MCF 10A (cell line): ENCODE results near the gene CLCNKA. TPM values are rescaled to one million over a fixed set of nuclear protein-coding genes. Genes with fewer than 3 reads are reported as not detected.
"Not testable (repeated sequence)": the region's sequence is repeated elsewhere in the genome, so short reads cannot be mapped to it uniquely, and the experiment has no call there.

Source experiments
- BruUV-seq: library from RNA; stranded (reverse); fragments of 400-500 nt; replicated peaks from 2 replicates; lab custom pipeline; 2021; lab: Mats Ljungman, UMichigan
- CTCF ChIA-PET: fragments of 300-600 bp; sonication (Branson Sonifier 250); formaldehyde crosslinking; extraction: SDS; loops from one replicate; lab custom pipeline; 2021; ENCODE audit warnings: antibody characterized with exemption, inconsistent platforms; lab: Yijun Ruan, JAX
- POLR2A ChIA-PET: fragments of 300-600, 350-650 bp; sonication (Branson Sonifier 250); formaldehyde crosslinking; extraction: SDS; loops from one replicate; lab custom pipeline; 2020; ENCODE audit warnings: antibody characterized with exemption, inconsistent platforms; lab: Yijun Ruan, JAX
- DNase-seq: peaks from one replicate; pipeline ENCODE4 v3.0.0-alpha.2; 2018; ENCODE audit not compliant: unreplicated experiment
- H3K27ac Mint-ChIP-seq: one replicate; pipeline ENCODE4 v1.8.0; 2022; ENCODE audit warnings: mild to moderate bottlenecking, low read depth, mixed read lengths; ENCODE audit not compliant: unreplicated experiment
- H3K27me3 Mint-ChIP-seq: one replicate; pipeline ENCODE4 v1.8.0; 2022; ENCODE audit warnings: mixed read lengths; ENCODE audit not compliant: insufficient read depth, unreplicated experiment
- H3K36me3 Mint-ChIP-seq: one replicate; pipeline ENCODE4 v1.8.0; 2022; ENCODE audit warnings: mild to moderate bottlenecking, moderate library complexity, mixed read lengths; ENCODE audit not compliant: insufficient read depth, unreplicated experiment
- H3K4me1 Mint-ChIP-seq: one replicate; pipeline ENCODE4 v1.8.0; 2022; ENCODE audit warnings: mixed read lengths; ENCODE audit not compliant: insufficient read depth, unreplicated experiment
- H3K4me3 Mint-ChIP-seq: one replicate; pipeline ENCODE4 v1.8.0; 2022; ENCODE audit warnings: mild to moderate bottlenecking, moderate library complexity, mixed read lengths; ENCODE audit not compliant: unreplicated experiment
- H3K9me3 Mint-ChIP-seq: one replicate; pipeline ENCODE4 v1.8.0; 2022; ENCODE audit warnings: mixed read lengths; ENCODE audit not compliant: unreplicated experiment
- intact Hi-C: fragments of 100-400 bp; cut with micrococcal nuclease; formaldehyde crosslinking; loops from 2 replicates; pipeline ENCODE4 v1.14.1; 2022
- total RNA-seq: library from RNA; stranded (reverse); gene quantifications from 2 replicates; pipeline ENCODE4 v1.2.3, GENCODE V29; 2022
- TF ChIP-seq, protein P1 (sequence below): fragments of 200-600 bp; IDR thresholded peaks from one replicate; pipeline ENCODE4 v1.8.0; 2022; ENCODE audit warnings: antibody characterized with exemption, mild to moderate bottlenecking; ENCODE audit not compliant: unreplicated experiment

CLCNKA gene
- total RNA-seq, 1 experiment from 2014 or later = not detected

GRCh38 chr1:16022393-16022792, 557 bp downstream of the CLCNKA start:
- POLR2A ChIA-PET = no interaction called here
- H3K27me3 Mint-ChIP-seq = no peaks in the 10 kb centered on the region
- no peaks in the 10 kb centered on the region for H3K9me3 Mint-ChIP-seq
- H3K4me1 Mint-ChIP-seq = peaks cover 6% of the 10 kb centered on the region
- CTCF ChIA-PET = interaction anchor here (1.7 kb wide), 1 partner anchor 12 kb away, joined by 4 read pairs; no protein-coding TSS in a partner anchor
- BruUV-seq = no TSS peak
- intact Hi-C loops = no loop called here
- no peak overlapping the region for H3K27ac Mint-ChIP-seq
- no peak overlapping the region for H3K4me3 Mint-ChIP-seq
- TF ChIP-seq, protein P1, sequence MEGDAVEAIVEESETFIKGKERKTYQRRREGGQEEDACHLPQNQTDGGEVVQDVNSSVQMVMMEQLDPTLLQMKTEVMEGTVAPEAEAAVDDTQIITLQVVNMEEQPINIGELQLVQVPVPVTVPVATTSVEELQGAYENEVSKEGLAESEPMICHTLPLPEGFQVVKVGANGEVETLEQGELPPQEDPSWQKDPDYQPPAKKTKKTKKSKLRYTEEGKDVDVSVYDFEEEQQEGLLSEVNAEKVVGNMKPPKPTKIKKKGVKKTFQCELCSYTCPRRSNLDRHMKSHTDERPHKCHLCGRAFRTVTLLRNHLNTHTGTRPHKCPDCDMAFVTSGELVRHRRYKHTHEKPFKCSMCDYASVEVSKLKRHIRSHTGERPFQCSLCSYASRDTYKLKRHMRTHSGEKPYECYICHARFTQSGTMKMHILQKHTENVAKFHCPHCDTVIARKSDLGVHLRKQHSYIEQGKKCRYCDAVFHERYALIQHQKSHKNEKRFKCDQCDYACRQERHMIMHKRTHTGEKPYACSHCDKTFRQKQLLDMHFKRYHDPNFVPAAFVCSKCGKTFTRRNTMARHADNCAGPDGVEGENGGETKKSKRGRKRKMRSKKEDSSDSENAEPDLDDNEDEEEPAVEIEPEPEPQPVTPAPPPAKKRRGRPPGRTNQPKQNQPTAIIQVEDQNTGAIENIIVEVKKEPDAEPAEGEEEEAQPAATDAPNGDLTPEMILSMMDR = no peak
- H3K36me3 Mint-ChIP-seq = no peaks in the 10 kb centered on the region
- DNase-seq = no peak

DNA sequence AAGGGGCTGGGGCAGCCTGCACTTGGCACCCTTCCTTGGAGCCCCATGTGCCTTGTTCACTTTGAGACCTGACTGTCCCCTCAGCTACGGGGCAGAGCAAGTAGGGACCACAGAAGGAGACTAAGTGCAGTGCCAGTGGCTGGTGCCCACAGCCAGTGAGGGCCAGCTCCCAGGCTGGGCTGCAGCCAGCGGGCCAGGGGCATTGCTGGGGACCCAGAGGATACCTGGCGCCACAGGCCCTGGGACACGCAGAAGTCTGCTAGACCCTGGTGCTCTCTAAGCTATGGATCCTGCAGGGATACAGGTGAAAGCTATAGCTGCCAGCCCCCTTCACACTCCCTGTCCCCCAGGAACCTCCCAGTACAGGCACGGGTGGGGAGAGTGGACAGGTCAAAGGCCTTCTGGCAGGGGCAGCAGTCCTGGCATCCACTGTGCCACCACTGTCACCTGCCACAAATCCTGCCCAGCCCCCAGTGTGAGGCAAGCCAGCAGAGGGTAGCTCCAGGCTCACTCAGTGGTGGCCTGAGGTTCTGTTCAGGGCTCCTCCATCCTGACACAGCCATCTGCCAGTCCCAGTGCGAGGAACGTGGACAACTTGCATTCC, 1.3 kb downstream of the CLCNKA start:
- Mint-ChIP-seq H3K4me1 (peaks cover 6% of the 10 kb centered on the region), H3K9me3 (no peaks in the 10 kb centered on the region), H3K4me3 (no peak overlapping the region), H3K27ac (no peak overlapping the region), H3K27me3 (peaks cover 4% of the 10 kb centered on the region), H3K36me3 (no peaks in the 10 kb centered on the region)
- no peak for DNase-seq
- BruUV-seq = no TSS peak
- TF ChIP-seq, protein P1 = no peak
- ChIA-PET CTCF (interaction anchor here (0.6 to 1.7 kb wide), 5 partner anchors 11 to 221 kb away, joined by 3 to 4 read pairs (median 3); no protein-coding TSS in a partner anchor), POLR2A (no interaction called here)
- intact Hi-C loops = no loop called here

DNA sequence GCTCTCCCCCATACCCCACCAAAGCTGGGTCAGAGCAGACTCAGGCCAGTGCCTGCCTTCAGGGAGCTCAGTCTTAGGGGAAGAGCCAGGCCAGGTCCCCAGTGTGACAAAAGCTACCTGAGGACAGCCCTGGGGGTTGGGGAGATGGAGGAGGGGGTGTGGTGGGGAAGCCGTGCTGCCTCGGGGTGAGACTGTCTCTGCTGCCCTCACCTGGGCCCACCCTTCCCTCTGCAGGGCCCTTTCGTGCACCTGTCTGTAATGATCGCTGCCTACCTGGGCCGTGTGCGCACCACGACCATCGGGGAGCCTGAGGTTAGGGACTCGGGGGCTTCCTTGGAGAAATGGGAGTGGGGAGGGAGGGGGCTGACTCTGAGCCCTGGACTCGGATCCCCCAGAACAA, 4.5 kb downstream of the CLCNKA start:
- CTCF ChIA-PET = interaction anchor here (0.6 kb wide), 1 partner anchor 14 kb away, joined by 3 read pairs; no protein-coding TSS in a partner anchor
- H3K9me3 Mint-ChIP-seq, BruUV-seq, POLR2A ChIA-PET, H3K4me3 Mint-ChIP-seq, H3K36me3 Mint-ChIP-seq, DNase-seq, H3K27ac Mint-ChIP-seq, H3K4me1 Mint-ChIP-seq, intact Hi-C loops: not testable (repeated sequence)
- H3K27me3 Mint-ChIP-seq = peaks cover 11% of the 10 kb centered on the region

GRCh38 chr1:16026723-16027484, 5.1 kb downstream of the CLCNKA start:
- no peak overlapping the region for H3K4me3 Mint-ChIP-seq
- peaks cover 5% of the 10 kb centered on the region for H3K36me3 Mint-ChIP-seq

More at GRCh38 chr1:16026723-16027484, 5.1 kb downstream of the CLCNKA start:
- no TSS peak for BruUV-seq
- TF ChIP-seq, protein P1 = no peak
- H3K4me1 Mint-ChIP-seq = no peaks in the 10 kb centered on the region
- no peaks in the 10 kb centered on the region for H3K9me3 Mint-ChIP-seq
- intact Hi-C loops = no loop called here
- ChIA-PET CTCF (interaction anchor here (0.6 kb wide), 1 partner anchor 14 kb away, joined by 3 read pairs; no protein-coding TSS in a partner anchor), POLR2A (no interaction called here)
- DNase-seq = no peak
- H3K27ac Mint-ChIP-seq = no peak overlapping the region
- H3K27me3 Mint-ChIP-seq = peaks cover 11% of the 10 kb centered on the region
